GM21367 (cell line): ENCODE data around the gene SCN8A.

Source experiments
- ATAC-seq: cut with Tn5 transposase; IDR thresholded peaks from one replicate; pipeline ENCODE4 v1.9.1; 2021; ENCODE audit not compliant: unreplicated experiment

The SCN8A gene

DNA sequence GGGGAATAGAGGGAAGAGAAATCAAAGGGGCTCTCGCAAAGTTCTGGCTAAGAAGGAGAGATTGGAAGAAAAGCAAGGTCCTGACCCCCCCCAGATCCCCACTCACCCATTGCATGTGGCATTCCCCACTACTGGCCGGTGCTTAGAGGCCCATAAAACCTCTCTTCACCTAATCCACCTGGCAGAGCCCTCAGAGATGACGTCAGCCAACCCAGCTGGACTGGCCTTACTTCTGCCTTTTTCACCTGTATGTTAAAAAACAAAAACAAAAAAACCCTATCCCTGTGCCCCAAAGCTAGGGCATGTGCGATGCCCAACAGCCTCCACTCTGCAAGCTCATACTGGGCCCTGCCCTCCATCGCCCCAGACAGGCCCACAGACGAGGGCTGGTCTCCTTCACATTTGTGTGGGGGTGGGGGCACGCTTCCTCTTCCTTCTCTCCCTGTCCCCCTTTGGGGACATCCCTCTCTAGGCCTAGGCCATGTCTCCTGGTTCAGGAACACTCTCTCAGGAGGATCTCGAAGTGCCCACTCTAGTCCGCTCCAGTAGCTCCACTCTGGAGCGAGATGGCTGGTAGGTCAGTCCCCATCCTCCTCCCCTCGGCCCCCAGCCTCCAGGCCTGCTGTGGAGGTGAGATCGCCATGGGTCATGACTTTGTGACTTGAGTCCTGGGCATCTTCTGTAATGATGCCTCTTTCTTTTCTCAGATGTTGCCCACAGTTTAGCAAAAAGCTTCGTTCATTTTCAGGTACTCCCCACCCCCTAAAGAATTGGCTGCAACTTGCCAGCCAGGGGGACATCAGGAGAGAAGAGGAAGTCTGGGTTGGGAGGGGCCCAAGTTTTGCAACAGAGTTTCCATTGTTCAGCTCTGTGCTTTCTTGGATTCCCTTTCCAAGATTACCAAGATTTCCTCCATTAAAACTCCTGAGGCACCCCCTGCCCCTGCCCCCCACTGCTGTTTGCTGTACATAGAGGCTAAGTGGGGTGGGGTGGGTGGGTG, 220.5 kb downstream of the SCN8A start:
- ATAC-seq = no peak

DNA sequence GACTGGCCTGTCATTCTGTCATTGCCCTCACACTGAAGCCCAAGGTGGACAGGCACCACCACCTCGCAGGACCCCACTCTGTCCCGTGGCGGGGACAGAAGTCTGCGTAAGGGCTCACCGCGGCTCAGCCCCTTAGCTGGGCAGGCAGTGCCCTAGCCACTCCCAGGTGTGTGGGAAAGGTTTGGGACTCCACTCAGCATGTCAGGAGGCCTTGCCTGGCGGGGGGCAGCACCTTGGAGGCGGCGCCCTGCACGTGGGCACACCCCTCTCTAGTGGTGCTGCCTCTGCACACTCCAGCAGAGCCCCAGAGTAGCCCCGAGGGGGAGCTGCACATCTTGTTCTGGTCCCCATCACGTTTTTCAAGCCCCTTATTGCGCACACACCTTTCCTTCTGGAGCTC, 221.8 kb downstream of the SCN8A start:
- ATAC-seq = no peak

DNA sequence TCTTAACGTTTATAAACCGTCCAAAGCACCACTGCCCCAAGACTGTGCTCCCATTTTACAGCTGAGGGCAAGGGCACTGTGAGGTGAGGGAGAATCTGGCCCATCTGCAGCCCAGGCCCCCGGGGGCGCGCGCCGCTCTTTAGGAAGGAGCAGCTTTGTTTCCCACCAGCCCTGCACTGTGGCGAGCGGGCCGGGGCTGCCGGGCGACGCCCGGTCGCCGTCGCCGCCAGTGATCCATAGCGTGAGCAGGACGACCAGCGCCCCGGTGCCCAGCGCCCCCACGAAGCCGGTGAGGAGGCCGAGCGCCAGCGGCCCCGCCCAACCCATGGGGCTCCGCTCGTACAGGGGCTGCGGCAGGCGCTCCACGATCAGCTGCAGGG, 222.9 kb downstream of the SCN8A start:
- ATAC-seq = no peak

DNA sequence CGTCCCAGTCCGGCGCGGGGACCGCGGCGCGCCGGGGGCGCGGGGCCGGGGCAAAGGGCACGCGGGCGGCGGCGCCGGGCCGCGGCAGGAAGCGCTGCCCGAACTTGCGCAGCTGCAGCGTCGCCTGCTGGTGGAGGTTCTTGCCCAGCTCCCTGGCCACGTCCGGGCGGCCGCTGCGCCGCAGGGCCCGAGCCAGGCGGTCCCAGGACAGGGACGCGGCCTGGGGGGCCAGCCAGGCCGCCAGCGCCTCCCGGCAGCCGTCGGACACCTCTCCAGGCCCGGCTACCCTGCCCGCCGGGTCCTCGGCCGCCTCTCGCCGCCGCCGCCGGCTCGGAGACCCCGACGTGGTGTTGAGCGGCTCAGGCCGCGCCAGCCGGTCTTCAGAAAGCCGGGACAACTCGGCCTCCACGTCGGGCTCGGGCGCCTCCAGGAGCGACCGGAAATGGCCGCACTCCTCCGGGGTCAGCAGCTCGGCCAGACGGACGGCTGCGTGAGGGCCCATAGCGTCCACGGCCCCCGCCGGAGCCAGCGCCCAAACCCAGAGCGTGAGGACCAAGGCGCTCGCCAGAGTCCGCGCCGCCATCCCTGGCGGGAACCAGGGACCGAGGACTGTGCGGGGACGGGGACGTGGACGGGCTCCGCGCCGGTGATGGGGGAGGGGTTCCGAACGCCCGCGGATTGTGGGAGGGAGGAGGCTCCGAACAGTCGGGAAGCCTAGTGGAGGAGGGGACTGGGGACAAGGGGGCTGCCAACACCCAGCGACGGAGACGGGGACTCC, 223.5 kb downstream of the SCN8A start:
- no peak for ATAC-seq

DNA sequence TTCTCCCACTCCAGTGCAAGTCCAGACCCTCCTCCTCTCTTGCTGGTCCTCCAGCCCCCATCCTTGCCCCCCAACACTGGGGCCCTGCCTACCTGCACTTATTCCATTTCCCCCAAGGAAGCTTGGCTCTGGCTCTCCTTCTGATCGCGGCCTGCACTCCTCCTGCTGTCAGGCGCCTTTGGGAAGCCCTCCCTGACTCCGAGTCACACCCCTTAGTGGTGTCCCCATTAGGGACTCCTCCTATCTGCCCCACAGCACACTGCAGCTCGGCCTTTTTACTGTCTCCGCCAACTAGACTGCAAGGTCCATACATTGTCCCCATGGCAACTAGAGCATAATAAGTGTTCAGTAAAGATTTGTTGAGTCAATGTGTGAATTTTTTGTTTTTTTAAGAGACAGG, 224.5 kb downstream of the SCN8A start:
- ATAC-seq = no peak

DNA sequence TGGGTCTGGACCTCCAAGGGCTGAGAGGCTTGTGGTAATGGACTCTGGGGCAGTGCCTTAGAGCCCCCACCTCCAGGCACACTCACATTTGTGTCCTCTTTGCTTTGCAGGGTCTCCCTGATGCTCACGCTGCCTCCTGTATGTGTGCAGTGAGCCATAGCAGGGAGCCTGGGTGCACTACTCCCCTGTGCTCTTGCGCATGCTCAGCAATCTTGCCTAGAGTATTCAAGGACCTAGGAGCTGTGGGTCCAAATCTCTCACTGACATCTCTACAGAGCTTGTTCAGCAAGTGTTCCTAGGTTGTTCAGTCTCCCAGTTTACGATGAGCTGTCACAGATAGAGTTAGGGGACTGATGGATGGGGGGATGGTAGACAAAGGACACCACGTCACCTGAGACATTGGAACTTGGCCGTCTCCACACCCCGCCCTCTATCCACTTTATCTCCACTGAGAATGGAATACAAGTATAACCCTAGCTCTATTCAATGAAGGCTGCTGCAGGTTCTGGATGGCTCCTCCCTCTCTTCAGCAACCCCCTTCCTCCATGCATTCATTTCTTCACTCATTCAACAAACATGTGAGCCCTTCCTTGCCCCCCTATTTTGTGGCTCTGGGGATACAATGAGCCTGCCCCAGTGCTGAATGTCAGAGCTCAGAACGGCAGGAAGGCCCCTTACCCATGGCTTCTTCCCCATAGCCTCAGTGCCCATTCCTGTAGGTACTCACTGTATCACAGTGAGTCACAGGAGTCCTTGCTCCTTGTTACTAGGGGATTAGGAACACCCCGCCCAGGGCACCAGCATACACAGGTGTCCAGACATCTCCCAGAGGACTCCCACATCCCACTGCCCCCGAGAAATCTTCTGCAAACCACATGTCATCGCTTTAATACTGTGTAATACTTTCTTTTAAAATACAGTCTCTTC, 226.3 kb downstream of the SCN8A start:
- ATAC-seq = no peak

DNA sequence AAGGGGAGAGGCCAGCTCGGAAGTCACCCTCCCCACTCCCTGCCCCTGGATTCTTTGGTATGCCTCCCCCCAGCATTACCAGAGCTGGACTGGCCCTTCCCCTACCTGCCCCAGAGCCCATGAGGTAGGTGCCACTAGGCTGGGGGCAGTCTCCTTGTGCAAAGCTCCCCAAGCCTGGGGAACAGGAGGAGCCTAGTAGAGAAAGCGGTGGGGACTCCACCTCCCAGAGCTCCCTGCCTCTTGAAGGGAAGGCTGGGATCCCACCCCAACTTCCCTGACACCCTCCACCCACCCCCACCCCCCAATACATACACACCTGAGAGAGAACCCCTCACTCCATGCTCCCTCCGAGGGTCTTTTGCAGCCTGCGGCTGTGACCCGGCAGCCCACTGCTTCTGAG, 227.1 kb downstream of the SCN8A start:
- no peak for ATAC-seq

DNA sequence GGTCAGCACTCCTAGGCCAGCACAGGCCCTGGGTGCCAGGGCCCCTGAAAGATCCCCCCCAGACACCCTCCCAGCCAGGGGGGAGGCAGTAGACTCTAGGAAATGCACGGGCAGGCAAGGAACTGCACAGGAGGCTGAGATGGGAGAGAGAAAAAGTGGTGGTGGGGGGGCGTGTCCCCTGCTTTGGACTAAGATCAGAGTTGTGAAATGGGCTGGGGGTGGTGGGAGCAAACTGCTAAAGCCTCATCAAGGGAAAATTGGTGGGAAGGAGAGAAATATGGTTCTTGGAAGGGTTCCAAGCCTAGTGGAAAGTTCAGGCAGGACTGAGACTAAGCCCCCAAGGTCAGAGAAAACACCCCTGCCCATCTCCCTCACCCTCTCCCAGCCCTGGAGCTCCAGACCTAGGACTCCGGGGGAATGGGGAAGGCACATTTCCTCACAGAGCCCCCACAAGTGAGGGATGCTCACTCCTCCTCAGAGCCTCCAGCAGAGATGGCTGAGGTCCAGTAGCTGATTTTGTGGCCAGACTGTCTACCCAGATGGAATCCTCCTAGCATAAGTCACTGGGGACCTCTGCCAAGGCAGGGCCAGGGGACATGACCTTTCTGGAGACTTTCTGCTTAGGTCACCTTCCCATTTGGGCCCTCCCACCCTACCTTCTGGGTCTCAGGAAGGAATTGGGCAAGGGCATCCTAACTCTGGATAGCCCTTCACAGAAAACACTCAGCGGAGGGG, 227.7 kb downstream of the SCN8A start:
- ATAC-seq = no peak

DNA sequence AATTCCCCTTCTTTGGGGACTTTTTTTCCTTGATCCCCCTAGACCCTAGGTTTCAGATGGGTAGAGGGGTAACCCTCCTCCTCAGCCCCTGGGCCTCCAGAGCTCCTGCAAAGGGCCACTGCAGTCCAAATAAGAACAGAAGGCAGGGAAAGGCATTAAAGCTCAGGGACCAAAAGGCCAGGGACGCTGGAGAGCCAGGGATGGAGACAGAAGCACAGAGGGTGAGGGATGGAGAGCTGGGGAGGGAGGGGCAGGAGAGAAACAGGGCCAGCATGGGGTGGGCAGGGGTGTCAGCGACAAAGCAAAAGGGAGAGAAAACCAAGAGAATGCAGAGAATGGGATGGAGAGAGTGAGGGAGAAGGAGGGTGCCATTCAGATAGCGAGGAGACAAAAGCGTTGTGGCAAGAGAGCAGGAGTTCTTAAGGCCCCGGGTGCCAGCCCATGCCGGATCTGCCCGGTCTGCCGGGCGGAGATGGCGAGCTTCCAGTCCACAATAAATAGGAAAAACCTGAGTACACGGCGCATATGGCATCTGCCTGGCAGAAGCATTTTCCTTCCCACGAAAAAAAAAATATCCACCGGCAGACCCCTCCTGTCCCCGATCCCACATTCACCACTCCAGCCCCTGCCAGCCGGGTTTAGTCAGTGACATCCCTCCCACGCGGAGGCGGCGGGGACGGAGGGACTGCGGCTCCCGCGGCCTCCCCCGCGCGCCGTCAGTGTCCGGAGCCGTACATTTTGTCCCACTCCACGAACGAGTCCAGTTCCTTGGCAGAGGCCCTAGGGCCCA, 228.9 kb downstream of the SCN8A start:
- ATAC-seq = no peak

DNA sequence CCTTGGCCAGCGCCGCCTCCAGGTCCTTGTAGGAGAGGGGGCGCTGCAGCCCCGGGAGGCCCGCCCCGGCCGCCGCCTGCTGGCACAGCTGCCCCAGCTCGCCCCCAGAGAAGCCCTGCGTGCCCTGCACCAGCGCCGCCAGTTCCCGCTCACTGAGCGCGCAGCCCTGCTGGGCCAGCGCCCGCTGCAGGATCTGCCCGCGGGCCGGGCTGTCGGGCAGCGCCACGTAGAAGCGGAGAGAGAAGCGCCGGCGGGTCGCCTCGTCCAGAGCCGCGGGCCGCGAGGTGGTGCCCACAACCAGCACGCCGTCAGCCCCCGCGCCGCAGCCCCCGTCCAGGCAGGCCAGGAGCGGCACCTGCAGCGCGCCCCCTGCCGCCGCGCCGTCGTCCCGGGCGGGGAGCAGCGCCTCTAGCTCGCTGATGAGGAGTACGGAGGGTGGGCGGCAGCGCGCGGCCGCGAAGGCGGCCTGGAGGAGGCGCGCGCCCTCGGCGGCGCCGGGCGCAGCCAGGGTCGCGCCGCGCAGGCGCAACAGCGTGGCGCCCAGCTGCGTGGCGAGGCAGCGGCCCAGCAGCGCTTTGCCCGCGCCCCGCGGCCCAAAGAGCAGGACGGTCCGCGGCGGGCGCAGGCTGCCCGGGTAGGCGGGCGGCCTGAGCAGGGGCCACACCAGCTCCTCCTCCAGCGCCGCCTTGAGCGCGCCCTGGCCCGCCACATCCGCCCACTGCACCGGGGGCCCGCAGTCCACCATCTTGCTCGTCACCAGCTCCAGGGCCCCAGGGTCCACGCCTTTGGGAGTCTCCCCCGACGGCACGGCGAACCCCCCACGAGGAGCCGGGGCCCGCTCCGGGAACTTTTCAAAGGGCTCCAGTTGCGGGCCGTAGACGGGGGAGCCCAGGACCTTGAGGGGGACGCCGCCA, 229.8 kb downstream of the SCN8A start:
- ATAC-seq = no peak

GRCh38 chr12:51821440-51822260, 230.6 kb downstream of the SCN8A start:
- no peak for ATAC-seq

GRCh38 chr12:51822261-51822616, 231.2 kb downstream of the SCN8A start:
- no peak for ATAC-seq

- no peak for ATAC-seq
Observed at GRCh38 chr12:51822956-51823355, 231.9 kb downstream of the SCN8A start.

DNA sequence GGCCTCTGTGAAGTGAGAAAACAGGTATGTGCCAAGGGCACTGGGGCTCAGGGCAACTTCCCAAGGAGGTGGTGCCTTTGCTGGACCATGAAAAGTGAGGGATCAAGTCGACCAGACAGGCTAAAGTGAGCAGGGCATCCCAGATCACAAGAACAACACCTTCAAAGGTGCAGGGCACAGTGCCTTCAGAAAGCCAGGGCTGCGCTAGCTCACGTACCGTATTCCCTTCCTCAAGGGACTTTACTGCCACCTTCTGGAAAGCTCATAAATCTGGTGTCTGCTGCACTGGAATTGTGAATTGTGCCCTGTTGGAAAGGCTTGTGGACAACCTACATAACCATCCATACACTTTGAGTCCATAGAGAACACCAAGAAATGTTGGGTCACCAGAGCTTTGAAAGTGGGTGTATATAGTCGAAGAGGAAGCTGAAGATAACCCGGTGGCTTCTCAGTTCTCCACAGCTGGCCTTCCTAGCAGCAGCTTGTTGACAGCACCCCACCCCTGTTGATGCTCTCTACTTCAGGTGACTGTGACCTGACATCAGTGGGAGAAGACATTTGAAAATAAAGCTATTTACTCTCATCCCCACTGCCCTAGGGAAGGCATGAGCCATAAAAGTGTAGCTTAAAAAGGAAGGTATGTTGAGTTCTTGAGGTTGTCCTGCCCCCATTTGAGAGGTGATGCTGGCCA, 233.0 kb downstream of the SCN8A start:
- ATAC-seq = no peak

DNA sequence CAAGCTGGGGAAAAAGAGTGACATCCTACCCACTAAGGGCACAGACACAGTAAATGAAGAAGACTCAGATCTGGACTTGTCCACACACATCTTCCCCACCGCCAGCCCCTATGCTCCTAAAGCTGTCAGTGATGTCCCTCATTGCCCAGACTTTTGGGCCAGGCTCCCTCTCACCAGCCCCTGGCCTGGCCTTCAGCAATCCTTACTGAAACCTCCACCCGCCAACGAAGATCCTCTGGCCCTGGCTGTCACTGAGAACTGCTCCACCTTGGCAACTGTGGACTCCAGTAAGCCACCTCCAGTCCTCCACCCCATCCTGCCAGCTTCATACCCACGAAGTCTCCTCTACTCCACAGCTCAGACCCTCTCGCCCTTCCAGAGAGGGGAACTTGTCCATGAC, 234.2 kb downstream of the SCN8A start:
- ATAC-seq = no peak

GRCh38 chr12:51826881-51827280, 235.8 kb downstream of the SCN8A start:
- ATAC-seq = no peak
